Measurements from ENCODE around the gene BTBD9. TPM values are rescaled to one million over a fixed set of nuclear protein-coding genes. Genes with fewer than 3 reads are reported as not detected.

The BTBD9 gene
- total RNA-seq, 4 donors from 2014 or later, result 17.3 to 50.3 (median 37.8) TPM

Small RNA genes within 50 kb of the gene (small RNA-seq; reads per million reads assigned to genes)
- gene RF00019 (0 reads per million in 2 donors), gene RF00279 (0 reads per million in 2 donors)

Other genes with a start within 250 kb of the BTBD9 start
- 100 to 1,000 TPM in 1 of 4 donors, 10 to 100 TPM in 3; 62.1 to 190 (median 71.6) TPM for gene GLO1, start 63.2 kb upstream of the BTBD9 start, total RNA-seq
- gene DNAH8, start 75.4 kb upstream of the BTBD9 start, total RNA-seq, result under 1 TPM in 1 of 4 donors, not detected in 3; 0.83 TPM

Data from Peyer's patch (tissue), 4 donors.